Aorta (tissue), 5 donors: Measurements from ENCODE around the gene MAPT. TPM values are rescaled to one million over a fixed set of nuclear protein-coding genes. Genes with fewer than 3 reads are reported as not detected.

ENCODE experiments used
- ATAC-seq: fragments of 200-7000 bp; cut with Tn5 transposase; one replicate; pipeline ENCODE4 v1.9.1; 2022; ENCODE audit warnings: moderate library complexity; ENCODE audit not compliant: low FRiP score
- DNase-seq, 2 donors: peaks; one replicate each; pipeline ENCODE4 v3.0.0-alpha.2; 2020
- H3K27ac ChIP-seq, 2 donors: one replicate each; pipeline ENCODE4 v1.5.1; 2013; ENCODE audit warnings: low read length in 2 of 2, mild to moderate bottlenecking in 2 of 2, moderate library complexity in 2 of 2, control low read depth in 1 of 2, inconsistent platforms in 1 of 2, low read depth in 1 of 2
- H3K27me3 ChIP-seq, 2 donors: one replicate each; pipeline ENCODE4 v1.6.1; 2013; ENCODE audit warnings: control low read depth in 1 of 2, low read length in 1 of 2, mild to moderate bottlenecking in 1 of 2, moderate library complexity in 1 of 2; ENCODE audit not compliant: insufficient read depth in 2 of 2, control insufficient read depth in 1 of 2
- H3K36me3 ChIP-seq, 2 donors: one replicate each; pipeline ENCODE4 v1.6.1; 2013; ENCODE audit warnings: control low read depth in 1 of 2, low read length in 1 of 2, mild to moderate bottlenecking in 1 of 2; ENCODE audit not compliant: insufficient read depth in 2 of 2, control insufficient read depth in 1 of 2
- H3K4me1 ChIP-seq, 2 donors: one replicate each; pipeline ENCODE4 v1.6.1; 2013; ENCODE audit warnings: low read length in 2 of 2, control low read depth in 1 of 2, mild to moderate bottlenecking in 1 of 2, moderate library complexity in 1 of 2; ENCODE audit not compliant: insufficient read depth in 2 of 2, control insufficient read depth in 1 of 2
- H3K4me3 ChIP-seq, 2 donors: one replicate each; pipeline ENCODE4 v1.5.1; 2013; ENCODE audit warnings: low read length in 2 of 2, control low read depth in 1 of 2, mild to moderate bottlenecking in 1 of 2
- H3K9me3 ChIP-seq: one replicate; pipeline ENCODE4 v1.6.1; 2013; ENCODE audit warnings: mild to moderate bottlenecking, low read length; ENCODE audit not compliant: control insufficient read depth
- WGBS, 2 donors: extraction: QIAGEN DNeasy Blood & Tissue Kit; methylation state at CpG; one replicate each; pipeline ENCODE4 v1.1.7; 2013; 5-methylcytosine and 5-hydroxymethylcytosine counted together
- intact Hi-C, 2 donors: fragments of 100-400 bp; cut with DNase I; formaldehyde crosslinking; loops; one replicate each; pipeline versions ENCODE4 v1.14.2 to v1.15.0; 2022
- polyA plus RNA-seq, 2 donors: library from polyadenylated mRNA; stranded (reverse); fragments of 200-250 nt; gene quantifications; one replicate each; pipeline ENCODE4 v1.2.3, GENCODE V29; 2013
- total RNA-seq, 2 donors: library from RNA; stranded (reverse); fragmentation: NEBNext Ultra II Directional; extraction: Animal tissue kit (Norgen Biotek cat#: 25700); gene quantifications; one replicate each; pipeline ENCODE4 v1.2.1, GENCODE V29; 2021
- donor health status: healthy with polysubstance abuse.
- donor health status: Bipolar disorder and iron deficiency.
- donor health status: DM: no; HTN: no; CAD: no.
- donor health status: DM: no; HTN: no; CAD: no.
- donor health status: DM: yes; HTN: yes; CAD: no.

Gene MAPT
- total and polyA plus RNA-seq, 4 donors: 0.13 to 3.9 (median 0.90) TPM

- H3K9me3 ChIP-seq: no peaks in the 10 kb centered on the region
- no peaks in the 10 kb centered on the region for H3K27me3 ChIP-seq
- no peaks in the 10 kb centered on the region for H3K36me3 ChIP-seq
- intact Hi-C loops: loop anchor here (10.0 kb wide), 1 partner anchor 54 kb away; the partner anchor contains the start of gene MAPT (in 2 of the 2)
- no peaks in the 10 kb centered on the region for H3K4me1 ChIP-seq
- ATAC-seq: no peak
- no peak overlapping the region for H3K4me3 ChIP-seq
- no peak for DNase-seq
- WGBS, 2 donors: 29 to 34% methylated on average over 2 of the region's 2 CpGs
- no peak overlapping the region for H3K27ac ChIP-seq
These were observed 54.1 kb downstream of the MAPT start for GRCh38 chr17:45948498-45948880.

DNA sequence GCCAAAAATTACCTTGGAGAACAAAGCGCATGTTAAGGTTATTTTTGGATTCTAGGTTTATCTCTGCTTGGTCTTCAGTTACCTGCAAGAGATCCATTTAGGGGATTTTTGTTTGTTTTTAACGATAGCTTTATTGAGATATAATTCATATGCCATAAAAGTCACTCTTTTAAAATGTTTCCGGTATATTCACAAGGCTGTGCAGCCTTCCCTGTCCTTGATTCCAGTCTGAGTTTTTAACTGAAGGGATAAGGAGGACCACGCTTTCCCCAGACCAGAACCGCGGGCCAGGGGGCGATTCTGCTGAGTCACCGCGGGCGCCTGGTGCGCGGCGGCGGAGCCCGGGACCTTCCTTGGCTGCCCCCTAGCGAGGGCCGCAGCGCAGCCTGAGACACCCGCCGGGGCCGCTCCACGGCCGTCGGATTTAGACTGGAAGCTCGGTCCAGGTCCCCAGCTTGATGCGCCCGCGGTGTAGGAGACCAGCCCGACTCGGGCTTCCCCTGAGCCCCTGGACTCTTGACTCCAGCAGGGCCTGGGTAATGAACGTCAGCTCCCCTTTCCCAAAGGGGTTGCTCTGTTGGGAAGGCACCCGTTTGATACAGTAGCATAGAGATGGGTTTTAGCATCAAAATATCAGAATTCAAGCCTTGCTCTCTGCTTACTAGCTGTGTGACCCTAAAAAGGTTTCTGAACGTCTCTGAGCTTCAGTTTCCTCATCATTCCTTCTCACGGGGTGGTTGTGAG is 54.7 kb downstream of the MAPT start:
- ATAC-seq: peak; percentile 93
- Histone ChIP-seq H3K4me3 (no peak overlapping the region), H3K9me3 (no peaks in the 10 kb centered on the region), H3K27ac (no peak overlapping the region), H3K36me3 (no peaks in the 10 kb centered on the region), H3K4me1 (no peaks in the 10 kb centered on the region), H3K27me3 (no peaks in the 10 kb centered on the region)
- intact Hi-C loops: loop anchor here (10.0 kb wide), 1 partner anchor 54 kb away; the partner anchor contains the start of gene MAPT (in 2 of the 2)
- peak; percentile 84 to 94 for DNase-seq
- 6 to 7% methylated on average over 34 of the region's 34 CpGs for WGBS, 2 donors

DNA sequence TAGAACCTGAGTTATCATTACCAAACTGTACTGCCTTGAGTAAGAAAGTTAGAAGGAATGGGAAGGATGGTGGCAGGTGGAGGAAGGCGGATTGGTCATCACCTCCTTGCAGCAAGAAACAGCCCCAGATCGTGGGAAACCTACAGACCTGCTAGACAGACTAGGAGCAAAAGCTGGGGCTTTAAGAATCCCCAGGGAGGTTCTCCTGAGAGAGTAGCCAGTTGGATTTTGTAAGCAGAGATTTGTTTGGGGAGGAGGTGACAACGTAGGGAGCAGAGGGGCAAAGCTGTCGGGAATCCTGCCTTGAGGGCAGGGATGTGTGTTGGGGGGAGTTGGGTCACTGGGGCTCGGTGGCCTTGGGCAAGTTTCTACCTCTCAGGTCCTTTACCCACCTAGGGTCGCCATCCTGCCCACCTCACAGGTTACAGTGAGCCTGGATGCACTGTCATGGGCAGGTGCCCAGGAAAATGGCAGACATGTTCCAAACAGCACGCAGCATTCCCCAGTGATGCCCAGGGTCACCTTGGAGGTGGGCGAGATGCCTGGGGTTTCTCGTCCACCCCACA is 55.5 kb downstream of the MAPT start:
- H3K4me1 ChIP-seq: no peaks in the 10 kb centered on the region
- no peak for ATAC-seq
- 87 to 91% methylated on average over 9 of the region's 9 CpGs for WGBS, 2 donors
- H3K4me3 ChIP-seq: no peak overlapping the region
- no peak overlapping the region for H3K27ac ChIP-seq
- H3K9me3 ChIP-seq: no peaks in the 10 kb centered on the region
- H3K36me3 ChIP-seq: no peaks in the 10 kb centered on the region
- H3K27me3 ChIP-seq: no peaks in the 10 kb centered on the region
- no peak for DNase-seq
- intact Hi-C loops: loop anchor here (10.0 kb wide), 1 partner anchor 55 kb away; the partner anchor contains the start of gene MAPT (in 2 of the 2)

GRCh38 chr17:45950888-45951287 is 56.5 kb downstream of the MAPT start:
- DNase-seq: no peak
- intact Hi-C loops: no loop called here

DNA sequence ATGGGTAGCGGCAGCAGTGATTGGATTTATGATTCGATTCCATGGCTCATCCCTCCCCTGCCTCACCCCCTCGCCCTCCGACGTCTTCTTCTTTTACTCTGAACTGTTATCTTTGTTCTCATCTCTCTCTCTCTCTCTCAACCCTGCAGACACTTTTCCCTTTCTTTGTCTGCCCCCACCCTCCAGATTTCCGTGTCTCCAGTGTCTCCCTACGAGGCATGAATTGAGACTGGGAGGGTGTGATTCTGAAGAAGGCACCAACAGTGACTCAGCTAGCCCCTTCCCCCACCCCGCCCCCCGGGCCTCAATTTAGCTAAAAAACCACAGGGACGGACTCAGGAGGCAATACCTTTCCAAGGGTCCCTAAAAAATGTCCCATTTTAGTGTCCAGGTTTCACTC is 57.0 kb downstream of the MAPT start:
- 80 to 82% methylated on average over 10 of the region's 10 CpGs for WGBS, 2 donors
- H3K27ac ChIP-seq: no peak overlapping the region
- no peak for ATAC-seq
- no peaks in the 10 kb centered on the region for H3K9me3 ChIP-seq
- H3K27me3 ChIP-seq: no peaks in the 10 kb centered on the region
- intact Hi-C loops: no loop called here
- no peaks in the 10 kb centered on the region for H3K36me3 ChIP-seq
- no peak for DNase-seq
- H3K4me3 ChIP-seq: no peak overlapping the region
- H3K4me1 ChIP-seq: no peaks in the 10 kb centered on the region

More at GRCh38 chr17:45950888-45951287, 56.5 kb downstream of the MAPT start:
- Histone ChIP-seq H3K36me3 (no peaks in the 10 kb centered on the region), H3K4me1 (no peaks in the 10 kb centered on the region), H3K27me3 (no peaks in the 10 kb centered on the region), H3K27ac (no peak overlapping the region), H3K4me3 (no peak overlapping the region), H3K9me3 (no peaks in the 10 kb centered on the region)
- WGBS, 2 donors: 81 to 85% methylated on average over 8 of the region's 8 CpGs
- ATAC-seq: no peak

DNA sequence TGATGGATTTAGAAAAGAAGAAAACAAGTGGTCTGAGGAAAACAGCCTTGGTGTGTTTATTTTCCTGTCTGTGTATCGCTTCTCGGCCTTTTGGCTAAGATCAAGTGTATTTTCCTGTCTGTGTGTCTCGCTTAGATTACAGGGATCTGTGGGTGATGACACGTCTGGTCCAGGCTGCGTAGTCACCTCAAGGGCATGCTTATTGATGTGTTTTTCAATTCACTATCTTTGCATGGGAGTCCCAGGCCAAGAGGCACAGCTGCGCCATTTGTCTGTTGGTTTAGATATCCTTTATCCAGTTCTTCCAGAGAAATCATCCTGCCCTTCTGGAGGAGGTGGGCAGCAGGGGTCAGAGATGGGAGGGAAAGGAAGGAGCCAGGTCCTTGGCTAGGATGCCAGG is 57.6 kb downstream of the MAPT start:
- H3K4me3 ChIP-seq: no peak overlapping the region
- H3K9me3 ChIP-seq: no peaks in the 10 kb centered on the region
- H3K4me1 ChIP-seq: no peaks in the 10 kb centered on the region
- no peak overlapping the region for H3K27ac ChIP-seq
- no peaks in the 10 kb centered on the region for H3K36me3 ChIP-seq
- H3K27me3 ChIP-seq: no peaks in the 10 kb centered on the region
- DNase-seq: no peak
- 92 to 93% methylated on average over 6 of the region's 6 CpGs for WGBS, 2 donors
- no peak for ATAC-seq
- intact Hi-C loops: no loop called here

DNA sequence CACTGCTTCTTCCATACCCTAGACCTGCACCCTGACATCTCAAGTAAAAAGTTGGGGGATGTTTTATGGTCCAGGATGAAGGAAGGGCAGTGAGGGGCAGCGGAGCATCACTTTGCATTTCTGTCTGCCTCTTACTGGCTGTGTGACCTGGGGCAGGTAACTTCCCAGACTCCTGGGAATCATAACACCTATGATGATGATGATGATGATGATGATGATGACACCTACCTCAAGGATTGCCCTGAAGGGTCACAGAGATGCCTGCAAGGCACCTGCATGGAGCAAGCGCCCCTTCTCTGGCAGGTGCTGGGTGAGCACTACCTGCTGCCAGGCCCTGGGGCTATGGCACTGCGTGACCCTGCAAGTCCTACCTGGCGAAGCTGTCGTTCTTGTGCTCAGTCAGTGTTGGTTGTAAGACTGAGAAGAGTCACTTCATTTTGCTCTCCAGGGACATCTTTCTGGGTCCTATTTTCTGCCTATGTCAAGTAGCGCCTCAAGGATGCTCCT is 58.5 kb downstream of the MAPT start:
- no peaks in the 10 kb centered on the region for H3K27me3 ChIP-seq
- DNase-seq (peak in 1 of 2 donors; percentile 64), ATAC-seq (no peak)
- H3K4me3 ChIP-seq: no peak overlapping the region
- intact Hi-C loops: no loop called here
- H3K36me3 ChIP-seq: no peaks in the 10 kb centered on the region
- H3K4me1 ChIP-seq: no peaks in the 10 kb centered on the region
- WGBS, 2 donors: 97 to 99% methylated on average over 6 of the region's 6 CpGs
- no peak overlapping the region for H3K27ac ChIP-seq
- no peaks in the 10 kb centered on the region for H3K9me3 ChIP-seq

- intact Hi-C loops: no loop called here
These were observed 59.2 kb downstream of the MAPT start for GRCh38 chr17:45953561-45953960.

GRCh38 chr17:45954914-45955313 is 60.6 kb downstream of the MAPT start:
- no peaks in the 10 kb centered on the region for H3K4me1 ChIP-seq
- ATAC-seq (no peak), DNase-seq (peak in 1 of 2 donors; percentile 2)
- WGBS, 2 donors: 80 to 83% methylated on average over 11 of the region's 11 CpGs
- H3K27ac ChIP-seq: no peak overlapping the region
- no peaks in the 10 kb centered on the region for H3K9me3 ChIP-seq
- no peaks in the 10 kb centered on the region for H3K36me3 ChIP-seq
- intact Hi-C loops: no loop called here
- H3K4me3 ChIP-seq: no peak overlapping the region
- no peaks in the 10 kb centered on the region for H3K27me3 ChIP-seq

More at GRCh38 chr17:45953561-45953960, 59.2 kb downstream of the MAPT start:
- Histone ChIP-seq H3K36me3 (no peaks in the 10 kb centered on the region), H3K27me3 (no peaks in the 10 kb centered on the region), H3K27ac (no peak overlapping the region), H3K4me1 (no peaks in the 10 kb centered on the region), H3K4me3 (no peak overlapping the region), H3K9me3 (no peaks in the 10 kb centered on the region)
- DNase-seq: peak in 1 of 2 donors; percentile 17
- 74 to 78% methylated on average over 2 of the region's 2 CpGs for WGBS, 2 donors
- no peak for ATAC-seq
